ENCODE results near the gene NABP1. TPM values are rescaled to one million over a fixed set of nuclear protein-coding genes. Genes with fewer than 3 reads are reported as not detected.
"Not testable (repeated sequence)": the region's sequence is repeated elsewhere in the genome, so short reads cannot be mapped to it uniquely, and the experiment has no call there.

Gene NABP1
- total RNA-seq, 1 experiment from 2014 or later, result 46.5 TPM

GRCh38 chr2:191641609-191642008 is 36.3 kb upstream of the NABP1 start:
- Histone ChIP-seq H3K4me2 (no peak overlapping the region), H3K4me1 (replicated peaks; ENCODE audit: insufficient read depth) (peaks cover 49% of the 10 kb centered on the region), H3K9me2 (ENCODE audit: insufficient read depth) (no peaks in the 10 kb centered on the region), H3K79me2 (ENCODE audit: low read depth) (0 out of 2 replicates have a peak, but pooled peaks cover 4% of the 10 kb centered on the region), H2AFZ (no peak overlapping the region), H3K9me3 (ENCODE audit: insufficient read depth, low read depth) (no peaks in the 10 kb centered on the region), H3K27ac (no peak overlapping the region), H3K36me3 (ENCODE audit: low read depth) (no peaks in the 10 kb centered on the region), H3K27me3 (ENCODE audit: insufficient read depth, low read depth) (no peaks in the 10 kb centered on the region), H4K20me1 (ENCODE audit: insufficient read depth) (no peaks in the 10 kb centered on the region), H3K4me3 (no peak overlapping the region), H3F3A (ENCODE audit: insufficient read depth, low read depth) (peaks cover 43% of the 10 kb centered on the region)
- TF ChIP-seq EZH2 (IDR thresholded peaks at IDR 0.05; ENCODE audit: low read depth) (no peak), CTCF (conservative IDR thresholded peaks at IDR 0.05) (no peak)
- no peak for DNase-seq
- intact Hi-C loops (cut with micrococcal nuclease; ENCODE audit: unreplicated experiment), result no loop called here
- no TSS peak for BruUV-seq (replicated peaks)
- CTCF ChIA-PET, result interaction anchor here (0.6 kb wide), 1 partner anchor 14 kb away, joined by 3 read pairs; no protein-coding TSS in a partner anchor
- POLR2A ChIA-PET (ENCODE audit: unreplicated experiment), result no interaction called here

GRCh38 chr2:191642541-191642940 is 35.4 kb upstream of the NABP1 start:
- Histone ChIP-seq H3K27ac (no peak overlapping the region), H3K79me2 (ENCODE audit: low read depth) (no peaks in the 10 kb centered on the region), H3K4me1 (replicated peaks; ENCODE audit: insufficient read depth) (peaks cover 49% of the 10 kb centered on the region), H4K20me1 (ENCODE audit: insufficient read depth) (no peaks in the 10 kb centered on the region), H3K27me3 (ENCODE audit: insufficient read depth, low read depth) (no peaks in the 10 kb centered on the region), H3K4me3 (no peak overlapping the region), H3K36me3 (ENCODE audit: low read depth) (no peaks in the 10 kb centered on the region; the same call in 1 of the 2 replicates), H2AFZ (no peak overlapping the region), H3K9me3 (ENCODE audit: insufficient read depth, low read depth) (peaks cover 5% of the 10 kb centered on the region; the same call in 1 of the 2 replicates), H3F3A (ENCODE audit: insufficient read depth, low read depth) (peaks cover 43% of the 10 kb centered on the region), H3K4me2 (no peak overlapping the region), H3K9me2 (ENCODE audit: insufficient read depth) (no peaks in the 10 kb centered on the region)
- ChIA-PET POLR2A (ENCODE audit: unreplicated experiment) (no interaction called here), CTCF (no interaction called here)
- intact Hi-C loops (cut with micrococcal nuclease; ENCODE audit: unreplicated experiment), result no loop called here
- no peak for DNase-seq
- BruUV-seq (replicated peaks), result no TSS peak
- TF ChIP-seq EZH2 (IDR thresholded peaks at IDR 0.05; ENCODE audit: low read depth) (no peak), CTCF (conservative IDR thresholded peaks at IDR 0.05) (no peak)

- Histone ChIP-seq H4K20me1 (ENCODE audit: insufficient read depth) (no peaks in the 10 kb centered on the region), H3F3A (ENCODE audit: insufficient read depth, low read depth) (peaks cover 40% of the 10 kb centered on the region), H3K9me2 (ENCODE audit: insufficient read depth) (no peaks in the 10 kb centered on the region), H3K4me1 (replicated peaks; ENCODE audit: insufficient read depth) (peaks cover 43% of the 10 kb centered on the region), H3K9me3 (ENCODE audit: insufficient read depth, low read depth) (peaks cover 5% of the 10 kb centered on the region; the same call in 1 of the 2 replicates), H3K79me2 (ENCODE audit: low read depth) (no peaks in the 10 kb centered on the region), H3K36me3 (ENCODE audit: low read depth) (no peaks in the 10 kb centered on the region; the same call in 1 of the 2 replicates), H3K27me3 (ENCODE audit: insufficient read depth, low read depth) (no peaks in the 10 kb centered on the region), H3K4me2 (no peak overlapping the region), H3K4me3 (no peak overlapping the region), H3K27ac (no peak overlapping the region), H2AFZ (no peak overlapping the region)
- CTCF ChIA-PET, result no interaction called here
- intact Hi-C loops (cut with micrococcal nuclease; ENCODE audit: unreplicated experiment), result no loop called here
- BruUV-seq (replicated peaks), result no TSS peak
- no peak for DNase-seq
- POLR2A ChIA-PET (ENCODE audit: unreplicated experiment), result no interaction called here
- TF ChIP-seq EZH2 (IDR thresholded peaks at IDR 0.05; ENCODE audit: low read depth) (no peak), CTCF (conservative IDR thresholded peaks at IDR 0.05) (no peak)
These were observed 34.5 kb upstream of the NABP1 start for GRCh38 chr2:191643429-191643828.

GRCh38 chr2:191644613-191645012 is 33.3 kb upstream of the NABP1 start:
- H3K4me3 ChIP-seq; BruUV-seq (replicated peaks); H3K4me2 ChIP-seq; H3K27me3 ChIP-seq (ENCODE audit: insufficient read depth, low read depth); intact Hi-C loops (cut with micrococcal nuclease; ENCODE audit: unreplicated experiment); CTCF ChIA-PET; DNase-seq; H3K9me2 ChIP-seq (ENCODE audit: insufficient read depth); H3K36me3 ChIP-seq (ENCODE audit: low read depth); H3K9me3 ChIP-seq (ENCODE audit: insufficient read depth, low read depth); H4K20me1 ChIP-seq (ENCODE audit: insufficient read depth); H3K79me2 ChIP-seq (ENCODE audit: low read depth); H2AFZ ChIP-seq; H3K27ac ChIP-seq; POLR2A ChIA-PET (ENCODE audit: unreplicated experiment): not testable (repeated sequence)
- H3F3A ChIP-seq (ENCODE audit: insufficient read depth, low read depth), result peaks cover 28% of the 10 kb centered on the region
- H3K4me1 ChIP-seq (replicated peaks; ENCODE audit: insufficient read depth), result peaks cover 31% of the 10 kb centered on the region
